Stimulated activated CD8-positive, alpha-beta memory T cell treated with anti-CD3 and anti-CD28 coated beads, Interleukin-2, amount 100 ng/mL, for 48 hours (primary cell): Measurements from ENCODE around the gene EHBP1.
A peak's percentile ranks its signal among the peaks of the same experiment; 100 is the strongest.
"Not testable (repeated sequence)": the region's sequence is repeated elsewhere in the genome, so short reads cannot be mapped to it uniquely, and the experiment has no call there.

Experiments used
- DNase-seq, 2 donors: peaks; one replicate each; pipeline ENCODE4 v3.0.0-alpha.2; 2020; ENCODE audit warnings: low read depth in 2 of 2

The EHBP1 gene

GRCh38 chr2:62705859-62706720 lies 577 bp downstream of the EHBP1 start:
- DNase-seq, result peak; percentile 14 to 26

GRCh38 chr2:62706721-62707521 lies 1.4 kb downstream of the EHBP1 start:
- DNase-seq, result no peak

- no peak for DNase-seq
Measured at GRCh38 chr2:62708751-62709150, 3.2 kb downstream of the EHBP1 start.

- no peak for DNase-seq
Measured at GRCh38 chr2:62711832-62712494, 6.5 kb downstream of the EHBP1 start.

GRCh38 chr2:62713196-62713595 lies 7.7 kb downstream of the EHBP1 start:
- not testable (repeated sequence) for DNase-seq

GRCh38 chr2:62713837-62714236 lies 8.3 kb downstream of the EHBP1 start:
- no peak for DNase-seq

- DNase-seq, result no peak
Measured at GRCh38 chr2:62716768-62717167, 11.3 kb downstream of the EHBP1 start.

GRCh38 chr2:62717503-62718081 lies 12.1 kb downstream of the EHBP1 start:
- no peak for DNase-seq

GRCh38 chr2:62718225-62718822 lies 12.8 kb downstream of the EHBP1 start:
- no peak for DNase-seq

GRCh38 chr2:62719757-62720156 lies 14.2 kb downstream of the EHBP1 start:
- DNase-seq, result no peak

- DNase-seq, result no peak
Measured at GRCh38 chr2:62722679-62723078, 17.2 kb downstream of the EHBP1 start.

- DNase-seq, result no peak
Measured at GRCh38 chr2:62723253-62723652, 17.7 kb downstream of the EHBP1 start.

GRCh38 chr2:62724106-62724505 lies 18.6 kb downstream of the EHBP1 start:
- no peak for DNase-seq

- DNase-seq, result peak in 1 of 2 donors; percentile 9
Measured at GRCh38 chr2:62724886-62725711, 19.6 kb downstream of the EHBP1 start.

- DNase-seq, result no peak
Measured at GRCh38 chr2:62725712-62726055, 20.2 kb downstream of the EHBP1 start.

GRCh38 chr2:62727259-62727867 lies 21.9 kb downstream of the EHBP1 start:
- no peak for DNase-seq

- DNase-seq, result no peak
Measured at GRCh38 chr2:62727876-62728566, 22.5 kb downstream of the EHBP1 start.

- DNase-seq, result no peak
Measured at GRCh38 chr2:62731275-62731674, 25.8 kb downstream of the EHBP1 start.

GRCh38 chr2:62732262-62732777 lies 26.8 kb downstream of the EHBP1 start:
- DNase-seq, result no peak
